H1 (cell line): ENCODE measurements around the gene SMIM35. TPM values are rescaled to one million over a fixed set of nuclear protein-coding genes. Genes with fewer than 3 reads are reported as not detected.

Source experiments
- CTCF ChIA-PET: fragments of 300-600 bp; sonication (Branson Sonifier 250); formaldehyde crosslinking; loops from one replicate; lab custom pipeline; 2021; ENCODE audit not compliant: partially characterized antibody; lab: Charles Lee
- POLR2A ChIA-PET: fragments of 300-600 bp; sonication (Branson Sonifier 250); formaldehyde crosslinking; loops from one replicate; lab custom pipeline; 2021; ENCODE audit warnings: inconsistent platforms; ENCODE audit not compliant: partially characterized antibody; lab: Charles Lee
- DNase-seq, 2 experiments: peaks; one replicate each; pipeline versions ENCODE4 v3.0.0 to v3.0.0-alpha.2; 2010 to 2022; ENCODE audit warnings: low spot score in 2 of 2, low read depth in 1 of 2, mixed read lengths in 1 of 2
- FAIRE-seq: peaks from 2 replicates; lab custom pipeline; 2011; peaks lifted over from hg19 to GRCh38; lab: Jason Lieb, UNC
- H2AFZ ChIP-seq: 2 replicates; pipeline ENCODE4 v1.8.1; 2012; ENCODE audit warnings: low read length, inconsistent platforms
- H2AK5ac ChIP-seq: 2 replicates; pipeline ENCODE4 v1.6.1; 2013; ENCODE audit warnings: low read depth, low read length
- H2BK120ac ChIP-seq: replicated peaks from 2 replicates; pipeline ENCODE3; 2013; ENCODE audit warnings: low read depth, low read length, inconsistent platforms
- H2BK12ac ChIP-seq: 2 replicates; pipeline ENCODE4 v1.6.1; 2013; ENCODE audit warnings: low read depth, low read length
- H2BK15ac ChIP-seq: 2 replicates; pipeline ENCODE4 v1.6.1; 2013; ENCODE audit warnings: low read length
- H2BK20ac ChIP-seq: 2 replicates; pipeline ENCODE4 v1.6.1; 2013; ENCODE audit warnings: low read length
- H2BK5ac ChIP-seq: 2 replicates; pipeline ENCODE4 v1.6.1; 2013; ENCODE audit warnings: low read depth, low read length
- H3K14ac ChIP-seq: 2 replicates; pipeline ENCODE4 v1.6.1; 2013; ENCODE audit warnings: inconsistent platforms; ENCODE audit not compliant: insufficient read length
- H3K18ac ChIP-seq: 2 replicates; pipeline ENCODE4 v1.6.1; 2013; ENCODE audit warnings: low read length; ENCODE audit errors: extremely low read depth
- H3K23ac ChIP-seq: 2 replicates; pipeline ENCODE4 v1.6.1; 2013; ENCODE audit warnings: inconsistent platforms; ENCODE audit not compliant: insufficient read length
- H3K23me2 ChIP-seq: 2 replicates; pipeline ENCODE4 v1.6.1; 2013; ENCODE audit warnings: low read depth, low read length
- H3K27ac ChIP-seq: 2 replicates; pipeline ENCODE4 v1.6.1; 2011; ENCODE audit warnings: low read depth, low read length, inconsistent platforms
- H3K27me3 ChIP-seq, 4 experiments: replicated peaks in 1 of 4; 1 replicate in 1 of 4; 2 replicates in 3 of 4; pipeline versions ENCODE4 v1.6.1 to v1.8.1; 2011 to 2013; ENCODE audit warnings: low read length in 3 of 4, mild to moderate bottlenecking in 3 of 4, inconsistent platforms in 2 of 4, mixed read lengths in 2 of 4, moderate library complexity in 1 of 4; ENCODE audit not compliant: control insufficient read depth in 3 of 4, insufficient read depth in 3 of 4; ENCODE audit errors: extremely low read depth in 1 of 4
- H3K36me3 ChIP-seq, 4 experiments: 2 replicates each; pipeline versions ENCODE4 v1.6.1 to v1.8.1; 2011 to 2013; ENCODE audit warnings: mild to moderate bottlenecking in 4 of 4, low read length in 3 of 4, moderate library complexity in 2 of 4, control low read depth in 1 of 4, inconsistent platforms in 1 of 4; ENCODE audit not compliant: insufficient read depth in 4 of 4, control insufficient read depth in 2 of 4
- H3K4ac ChIP-seq: replicated peaks from 2 replicates; pipeline ENCODE3; 2013; ENCODE audit warnings: low read length, low read depth, mixed read lengths, inconsistent platforms; ENCODE audit not compliant: insufficient read length
- H3K4me1 ChIP-seq, 4 experiments: replicated peaks in 1 of 4; 1 replicate in 1 of 4; 2 replicates in 3 of 4; pipeline versions ENCODE4 v1.6.1 to v1.8.1; 2011 to 2013; ENCODE audit warnings: low read length in 3 of 4, inconsistent platforms in 2 of 4, mixed read lengths in 1 of 4; ENCODE audit not compliant: insufficient read depth in 4 of 4, control insufficient read depth in 3 of 4
- H3K4me2 ChIP-seq, 2 experiments: 2 replicates each; pipeline versions ENCODE4 v1.6.1 to v1.8.1; 2011 to 2013; ENCODE audit warnings: low read depth in 2 of 2, low read length in 2 of 2, control low read depth in 1 of 2, inconsistent platforms in 1 of 2, mild to moderate bottlenecking in 1 of 2; ENCODE audit not compliant: insufficient read depth in 1 of 2
- H3K4me3 ChIP-seq, 4 experiments: fragments of 200-600, 300-600 bp in 1 of 4; sonication (generic), shearing (Covaris generic), sonication (Bioruptor Twin) in 1 of 4; 2 replicates each; pipeline versions ENCODE4 v1.5.1 to v1.8.1; 2011 to 2016; ENCODE audit warnings: low read length in 4 of 4, low read depth in 3 of 4, control low read depth in 2 of 4, inconsistent platforms in 2 of 4, mild to moderate bottlenecking in 2 of 4, mixed read lengths in 1 of 4, moderate library complexity in 1 of 4; ENCODE audit not compliant: insufficient read depth in 2 of 4; ENCODE audit errors: extremely low read depth in 1 of 4
- H3K56ac ChIP-seq: replicated peaks from 2 replicates; pipeline ENCODE3; 2013; ENCODE audit warnings: low read depth, mild to moderate bottlenecking, mixed read lengths, low read length, inconsistent platforms; ENCODE audit not compliant: insufficient read length
- H3K79me1 ChIP-seq: 2 replicates; pipeline ENCODE4 v1.6.1; 2013; ENCODE audit warnings: low read depth, low read length, control low read depth
- H3K79me2 ChIP-seq, 2 experiments: 2 replicates each; pipeline versions ENCODE4 v1.6.1 to v1.8.1; 2012 to 2013; ENCODE audit warnings: low read length in 2 of 2, mild to moderate bottlenecking in 2 of 2, inconsistent platforms in 1 of 2; ENCODE audit not compliant: insufficient read depth in 2 of 2, control insufficient read depth in 1 of 2
- H3K9ac ChIP-seq, 4 experiments: replicated peaks in 1 of 4; 1 replicate in 1 of 4; 2 replicates in 3 of 4; pipeline versions ENCODE4 v1.6.1 to v1.8.1; 2011 to 2013; ENCODE audit warnings: low read depth in 3 of 4, low read length in 3 of 4, control low read depth in 2 of 4, mild to moderate bottlenecking in 2 of 4, moderate library complexity in 2 of 4, inconsistent platforms in 1 of 4; ENCODE audit errors: extremely low read depth in 1 of 4
- H3K9me3 ChIP-seq, 2 experiments: 2 replicates each; pipeline versions ENCODE4 v1.6.1 to v1.8.1; 2012 to 2013; ENCODE audit warnings: mild to moderate bottlenecking in 2 of 2, moderate library complexity in 2 of 2, control low read depth in 1 of 2, inconsistent platforms in 1 of 2, low read depth in 1 of 2, low read length in 1 of 2, mixed read lengths in 1 of 2; ENCODE audit not compliant: insufficient read depth in 2 of 2
- H4K20me1 ChIP-seq, 2 experiments: replicated peaks in 1 of 2; 2 replicates each; pipeline versions ENCODE3 to v1.8.1; 2011 to 2013; ENCODE audit warnings: inconsistent platforms in 2 of 2, low read length in 2 of 2, mild to moderate bottlenecking in 1 of 2; ENCODE audit not compliant: insufficient read depth in 2 of 2, control insufficient read depth in 1 of 2
- H4K5ac ChIP-seq: 2 replicates; pipeline ENCODE4 v1.6.1; 2013; ENCODE audit warnings: low read length, low read depth, mixed read lengths, inconsistent platforms; ENCODE audit not compliant: insufficient read length
- H4K8ac ChIP-seq: 2 replicates; pipeline ENCODE4 v1.8.0; 2013; ENCODE audit warnings: mild to moderate bottlenecking, moderate library complexity, low read length, inconsistent platforms; ENCODE audit not compliant: insufficient read depth; ENCODE audit errors: extremely low read depth
- H4K91ac ChIP-seq: replicated peaks from 2 replicates; pipeline ENCODE3; 2013; ENCODE audit warnings: low read length, mixed read lengths, inconsistent platforms; ENCODE audit not compliant: insufficient read length
- HDAC6 ChIP-seq: IDR thresholded peaks from one replicate; pipeline ENCODE4 v1.7.1; 2012; ENCODE audit warnings: low read depth, mild to moderate bottlenecking, inconsistent platforms, low read length, moderate library complexity
- KDM4A ChIP-seq: IDR thresholded peaks from one replicate; pipeline ENCODE4 v1.7.1; 2012; ENCODE audit warnings: low read depth, mild to moderate bottlenecking, moderate library complexity, low read length, inconsistent platforms; ENCODE audit not compliant: severe bottlenecking
- SP1 ChIP-seq: IDR thresholded peaks from 2 replicates; pipeline ENCODE4 v1.6.1; 2011; ENCODE audit warnings: low read depth, low read length
- WGBS, 2 experiments: shearing (Covaris generic) in 1 of 2; methylation state at CpG; one replicate each; pipeline versions ENCODE4 v1.1.6 to v1.1.7; 2013 to 2015; ENCODE audit warnings: low lambda C conversion rate in 2 of 2, mixed read lengths in 2 of 2, inconsistent platforms in 1 of 2, low coverage in 1 of 2, missing lambda C conversion rate in 1 of 2; ENCODE audit not compliant: insufficient replicate concordance in 2 of 2, insufficient coverage in 1 of 2, insufficient read length in 1 of 2; ENCODE audit errors: extremely low coverage in 1 of 2, missing lambda C conversion rate in 1 of 2; 5-methylcytosine and 5-hydroxymethylcytosine counted together
- polyA plus RNA-seq, 7 experiments: library from polyadenylated mRNA; depleted of rRNA in 3 of 7; stranded (reverse) in 5 of 7; unstranded in 2 of 7; fragments of >200 nt in 5 of 7; fragments of 200-250 nt in 2 of 7; gene quantifications; 1 replicate in 5 of 7; 2 replicates in 1 of 7; 4 replicates in 1 of 7; pipeline versions ENCODE4 v1.2.1 to v1.2.3, GENCODE V29; 2011 to 2013; ENCODE audit warnings: missing spikeins in 2 of 7, mixed read lengths in 2 of 7
- total RNA-seq: library from RNA; stranded (reverse); fragmentation: NEBNext Ultra II Directional; extraction: Animal tissue kit (Norgen Biotek cat#: 25700); gene quantifications from 2 replicates; pipeline ENCODE4 v1.2.1, GENCODE V29; 2021

The SMIM35 gene
- total and polyA plus RNA-seq, 2 of the 8 experiments (the other 6 are each of a cell fraction or from before 2014, with no cell fraction given), result not detected

- Histone ChIP-seq H3K18ac (no peak overlapping the region), H3K79me1 (no peaks in the 10 kb centered on the region), H2BK120ac (no peak overlapping the region), H4K20me1 (no peaks in the 10 kb centered on the region), H3K23me2 (no peaks in the 10 kb centered on the region; the same call in 1 of the 2 replicates), H3K4me2 (no peak overlapping the region), H3K27me3 (no peaks in the 10 kb centered on the region), H3K36me3 (no peaks in the 10 kb centered on the region), H2AK5ac (no peak overlapping the region), H3K4ac (no peak overlapping the region), H3K14ac (no peak overlapping the region), H2BK15ac (no peak overlapping the region), H4K8ac (no peak overlapping the region), H2AFZ (no peak overlapping the region), H3K27ac (no peak overlapping the region), H4K5ac (no peak overlapping the region), H2BK20ac (no peak overlapping the region), H3K4me3 (no peak overlapping the region), H3K56ac (no peak overlapping the region), H2BK12ac (no peak overlapping the region), H2BK5ac (no peak overlapping the region), H4K91ac (no peak overlapping the region), H3K9ac (no peak overlapping the region), H3K79me2 (no peaks in the 10 kb centered on the region), H3K23ac (no peak overlapping the region), H3K4me1 (peaks cover 0 to 2% (median 0%) of the 10 kb centered on the region in 4 experiments; a peak in 1 of 7 replicates), H3K9me3 (no peaks in the 10 kb centered on the region)
- CTCF ChIA-PET, result interaction anchor here (0.8 to 1.7 kb wide), 4 partner anchors 11 to 46 kb away, joined by 3 to 7 read pairs (median 4); no protein-coding TSS in a partner anchor
- FAIRE-seq (no peak), DNase-seq (no peak)
- POLR2A ChIA-PET, result interaction anchor here (0.9 kb wide), 1 partner anchor 56 kb away, joined by 3 read pairs; no protein-coding TSS in a partner anchor
- 93% methylated on average over 4 of the region's 4 CpGs; no CpG with 5 or more reads in 1 of the 2 experiments for WGBS, 2 experiments
- TF ChIP-seq HDAC6 (no peak), KDM4A (no peak), SP1 (no peak)
These were observed 41.5 kb upstream of the SMIM35 start for GRCh38 chr11:118128310-118128709.
